ENCODE results near the gene NCR2. TPM values are rescaled to one million over a fixed set of nuclear protein-coding genes. Genes with fewer than 3 reads are reported as not detected.

The NCR2 gene
- total RNA-seq, 1 experiment from 2014 or later, result not detected

DNA sequence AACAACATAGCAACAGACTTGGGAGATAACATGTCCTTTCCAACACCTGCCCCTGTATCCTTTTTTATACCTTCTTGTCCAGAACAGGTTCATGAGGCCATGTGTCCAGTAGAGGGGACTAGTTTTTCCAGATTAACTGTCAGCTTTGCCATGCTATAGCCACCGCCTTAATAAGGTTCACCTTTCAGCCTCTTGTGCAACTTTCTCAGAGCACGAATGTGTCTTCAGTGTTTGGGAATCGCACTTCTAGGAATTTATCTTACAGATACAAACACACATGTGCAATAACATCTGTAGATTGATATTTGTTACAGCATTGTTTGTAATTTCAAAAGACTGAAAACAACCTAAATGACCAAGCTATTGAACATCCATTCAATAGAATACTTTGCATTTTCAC, 21.4 kb downstream of the NCR2 start:
- peaks cover 6% of the 10 kb centered on the region for H3K4me1 Mint-ChIP-seq (ENCODE audit: insufficient read depth, unreplicated experiment)
- peaks cover 73% of the 10 kb centered on the region for H3K27me3 Mint-ChIP-seq (ENCODE audit: insufficient read depth, unreplicated experiment)
- no peak overlapping the region for H3K27ac Mint-ChIP-seq (ENCODE audit: low read depth, unreplicated experiment)

DNA sequence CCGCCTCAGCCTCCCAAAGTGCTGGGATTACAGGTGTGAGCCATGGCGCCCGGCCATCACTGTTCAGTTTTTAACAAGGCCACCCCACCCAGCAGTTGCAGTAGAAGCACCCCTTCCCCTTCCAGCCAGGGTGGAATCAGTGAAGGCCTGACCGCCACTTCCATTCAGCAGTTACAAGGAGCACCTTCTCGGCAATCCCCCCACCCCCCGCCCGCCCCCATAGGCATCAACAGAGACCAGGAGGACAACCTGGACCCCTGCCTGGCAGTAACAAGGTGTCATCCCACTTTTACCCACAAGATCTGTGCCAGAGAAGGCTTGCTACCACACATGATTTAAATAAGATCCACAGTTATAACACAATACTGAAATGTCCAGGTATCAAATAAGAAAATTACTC, 23.1 kb downstream of the NCR2 start:
- H3K4me1 Mint-ChIP-seq (ENCODE audit: insufficient read depth, unreplicated experiment), result no peaks in the 10 kb centered on the region
- TF ChIP-seq, protein P1, sequence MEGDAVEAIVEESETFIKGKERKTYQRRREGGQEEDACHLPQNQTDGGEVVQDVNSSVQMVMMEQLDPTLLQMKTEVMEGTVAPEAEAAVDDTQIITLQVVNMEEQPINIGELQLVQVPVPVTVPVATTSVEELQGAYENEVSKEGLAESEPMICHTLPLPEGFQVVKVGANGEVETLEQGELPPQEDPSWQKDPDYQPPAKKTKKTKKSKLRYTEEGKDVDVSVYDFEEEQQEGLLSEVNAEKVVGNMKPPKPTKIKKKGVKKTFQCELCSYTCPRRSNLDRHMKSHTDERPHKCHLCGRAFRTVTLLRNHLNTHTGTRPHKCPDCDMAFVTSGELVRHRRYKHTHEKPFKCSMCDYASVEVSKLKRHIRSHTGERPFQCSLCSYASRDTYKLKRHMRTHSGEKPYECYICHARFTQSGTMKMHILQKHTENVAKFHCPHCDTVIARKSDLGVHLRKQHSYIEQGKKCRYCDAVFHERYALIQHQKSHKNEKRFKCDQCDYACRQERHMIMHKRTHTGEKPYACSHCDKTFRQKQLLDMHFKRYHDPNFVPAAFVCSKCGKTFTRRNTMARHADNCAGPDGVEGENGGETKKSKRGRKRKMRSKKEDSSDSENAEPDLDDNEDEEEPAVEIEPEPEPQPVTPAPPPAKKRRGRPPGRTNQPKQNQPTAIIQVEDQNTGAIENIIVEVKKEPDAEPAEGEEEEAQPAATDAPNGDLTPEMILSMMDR (IDR thresholded peaks at IDR 0.05; ENCODE audit: unreplicated experiment), result no peak
- no peak overlapping the region for H3K4me3 Mint-ChIP-seq (ENCODE audit: unreplicated experiment)
- intact Hi-C loops (cut with micrococcal nuclease), result no loop called here
- POLR2A ChIA-PET, result no interaction called here
- H3K9me3 Mint-ChIP-seq (ENCODE audit: unreplicated experiment), result peaks cover 19% of the 10 kb centered on the region
- BruUV-seq (replicated peaks), result no TSS peak
- no peak overlapping the region for H3K27ac Mint-ChIP-seq (ENCODE audit: low read depth, unreplicated experiment)
- peaks cover 60% of the 10 kb centered on the region for H3K27me3 Mint-ChIP-seq (ENCODE audit: insufficient read depth, unreplicated experiment)
- CTCF ChIA-PET, result interaction anchor here (0.6 kb wide), 1 partner anchor 264 kb away, joined by 3 read pairs; no protein-coding TSS in a partner anchor
- DNase-seq (ENCODE audit: unreplicated experiment), result no peak
- no peaks in the 10 kb centered on the region for H3K36me3 Mint-ChIP-seq (ENCODE audit: insufficient read depth, unreplicated experiment)

More for the DNA sequence above, 21.4 kb downstream of the NCR2 start:
- no TSS peak for BruUV-seq (replicated peaks)
- TF ChIP-seq, protein P1 (IDR thresholded peaks at IDR 0.05; ENCODE audit: unreplicated experiment), result no peak
- Mint-ChIP-seq H3K36me3 (ENCODE audit: insufficient read depth, unreplicated experiment) (no peaks in the 10 kb centered on the region), H3K4me3 (ENCODE audit: unreplicated experiment) (no peak overlapping the region), H3K9me3 (ENCODE audit: unreplicated experiment) (peaks cover 16% of the 10 kb centered on the region)
- intact Hi-C loops (cut with micrococcal nuclease), result no loop called here
- POLR2A ChIA-PET, result no interaction called here
- CTCF ChIA-PET, result interaction anchor here (0.7 to 1.3 kb wide), 3 partner anchors 12 to 69 kb away, joined by 3 read pairs; no protein-coding TSS in a partner anchor
- no peak for DNase-seq (ENCODE audit: unreplicated experiment)

DNA sequence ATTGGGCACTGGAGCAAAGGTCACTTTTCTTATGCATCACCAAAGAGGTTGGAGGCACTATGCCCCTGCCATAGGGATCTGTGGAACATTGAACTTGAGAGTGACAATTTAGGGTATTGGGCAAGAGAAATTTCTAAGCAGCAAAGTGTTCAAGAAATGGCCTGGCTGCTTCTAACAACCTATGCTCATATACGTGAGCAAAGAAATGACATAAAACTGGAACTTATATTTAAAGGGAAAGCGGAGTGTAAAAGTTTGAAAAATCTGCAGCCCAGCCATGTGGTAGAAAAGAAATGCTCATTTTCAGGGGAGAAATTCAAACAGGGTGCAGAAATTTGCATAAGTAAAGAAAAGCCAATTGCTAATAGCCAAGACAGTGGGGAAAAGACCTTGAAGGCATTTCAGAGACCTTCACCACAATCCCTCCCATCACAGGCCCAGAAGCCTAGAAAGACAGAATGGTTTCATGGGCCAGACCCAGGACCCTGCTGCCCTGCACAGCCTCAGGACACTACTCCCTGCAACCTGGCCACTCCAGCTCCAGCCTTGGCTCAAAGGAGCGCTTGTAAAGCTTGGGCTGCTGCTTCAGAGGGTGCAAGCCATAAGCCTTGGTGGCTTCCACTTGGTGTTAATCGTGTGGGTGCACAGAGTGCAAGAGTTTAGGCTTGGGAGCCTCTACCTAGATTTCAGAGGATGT, 24.4 kb downstream of the NCR2 start:
- H3K27me3 Mint-ChIP-seq (ENCODE audit: insufficient read depth, unreplicated experiment), result peaks cover 60% of the 10 kb centered on the region
- no peak overlapping the region for H3K4me3 Mint-ChIP-seq (ENCODE audit: unreplicated experiment)
- ChIA-PET CTCF (interaction anchor here (0.7 kb wide), 2 partner anchors 39 to 471 kb away, joined by 3 to 4 read pairs; no protein-coding TSS in a partner anchor), POLR2A (no interaction called here)
- peaks cover 19% of the 10 kb centered on the region for H3K9me3 Mint-ChIP-seq (ENCODE audit: unreplicated experiment)
- no TSS peak for BruUV-seq (replicated peaks)
- intact Hi-C loops (cut with micrococcal nuclease), result no loop called here
- H3K27ac Mint-ChIP-seq (ENCODE audit: low read depth, unreplicated experiment), result no peak overlapping the region
- no peaks in the 10 kb centered on the region for H3K36me3 Mint-ChIP-seq (ENCODE audit: insufficient read depth, unreplicated experiment)
- DNase-seq (ENCODE audit: unreplicated experiment), result no peak
- TF ChIP-seq, protein P1 (IDR thresholded peaks at IDR 0.05; ENCODE audit: unreplicated experiment), result no peak
- no peaks in the 10 kb centered on the region for H3K4me1 Mint-ChIP-seq (ENCODE audit: insufficient read depth, unreplicated experiment)

DNA sequence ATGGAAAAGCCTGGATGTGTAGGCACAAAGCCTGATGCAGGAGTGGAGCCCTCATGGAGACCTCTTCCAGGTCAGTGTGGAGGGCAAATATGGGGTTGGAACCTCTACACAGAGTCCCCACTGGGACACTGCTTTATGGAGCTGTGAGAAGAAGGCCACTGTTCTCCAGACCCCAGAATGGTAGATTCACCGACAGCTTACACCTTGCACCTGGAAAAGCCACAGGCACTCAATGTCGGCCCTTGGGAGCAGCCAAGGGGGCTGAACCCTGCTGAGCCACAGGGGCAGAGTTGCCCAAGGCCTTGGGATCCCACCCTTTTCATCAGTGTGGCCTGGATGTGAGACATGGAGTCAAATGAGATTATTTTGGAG, 24.9 kb downstream of the NCR2 start:
- TF ChIP-seq, protein P1 (IDR thresholded peaks at IDR 0.05; ENCODE audit: unreplicated experiment), result no peak
- POLR2A ChIA-PET, result no interaction called here
- CTCF ChIA-PET, result no interaction called here
- Mint-ChIP-seq H3K9me3 (ENCODE audit: unreplicated experiment) (peaks cover 19% of the 10 kb centered on the region), H3K4me3 (ENCODE audit: unreplicated experiment) (no peak overlapping the region), H3K4me1 (ENCODE audit: insufficient read depth, unreplicated experiment) (no peaks in the 10 kb centered on the region), H3K27ac (ENCODE audit: low read depth, unreplicated experiment) (no peak overlapping the region), H3K36me3 (ENCODE audit: insufficient read depth, unreplicated experiment) (no peaks in the 10 kb centered on the region), H3K27me3 (ENCODE audit: insufficient read depth, unreplicated experiment) (peaks cover 60% of the 10 kb centered on the region)
- intact Hi-C loops (cut with micrococcal nuclease), result no loop called here
- DNase-seq (ENCODE audit: unreplicated experiment), result no peak
- BruUV-seq (replicated peaks), result no TSS peak

All from MCF 10A (cell line).